GM12878 (cell line): Measurements from ENCODE around the gene IL31. TPM values are rescaled to one million over a fixed set of nuclear protein-coding genes. Genes with fewer than 3 reads are reported as not detected.

ENCODE experiments used
- ATAC-seq: fragments of 200-7000 bp; cut with Tn5 transposase; 3 replicates; pipeline ENCODE4 v1.9.1; 2020; ENCODE audit warnings: mild to moderate bottlenecking, moderate library complexity
- BruUV-seq: library from RNA; stranded (reverse); fragments of 400-500 nt; replicated peaks from 2 replicates; lab custom pipeline; 2021; lab: Mats Ljungman, UMichigan
- CTCF ChIA-PET: fragments of 300-600 bp; sonication (Branson Sonifier 250); formaldehyde crosslinking; extraction: SDS; loops from one replicate; lab custom pipeline; 2021; ENCODE audit warnings: inconsistent platforms; lab: Yijun Ruan, JAX
- POLR2A ChIA-PET: fragments of 350-600 bp; formaldehyde crosslinking; extraction: SDS; loops from one replicate; lab custom pipeline; 2021; ENCODE audit warnings: inconsistent platforms; lab: Charles Lee
- RAD21 ChIA-PET: fragments of 300-600 bp; sonication (Branson Sonifier 250); formaldehyde crosslinking; loops from one replicate; lab custom pipeline; 2023; ENCODE audit warnings: antibody characterized with exemption; ENCODE audit not compliant: unreplicated experiment; lab: Charles Lee
- SMC1A ChIA-PET: fragments of 300-600 bp; sonication (Branson Sonifier 250); formaldehyde crosslinking; loops from one replicate; lab custom pipeline; 2023; ENCODE audit not compliant: unreplicated experiment, uncharacterized antibody; lab: Charles Lee
- DNase-seq: peaks from one replicate; pipeline ENCODE4 v3.0.0-alpha.2; 2011; ENCODE audit warnings: low read depth, low spot score
- FAIRE-seq: peaks from 3 replicates; lab custom pipeline; 2011; peaks lifted over from hg19 to GRCh38; lab: Jason Lieb, UNC
- H2AFZ ChIP-seq: 2 replicates; pipeline ENCODE4 v1.6.0; 2011; ENCODE audit warnings: low read depth, low read length, control low read depth; ENCODE audit not compliant: control insufficient read depth
- H3K27ac ChIP-seq: 2 replicates; pipeline ENCODE4 v1.5.1; 2011; ENCODE audit warnings: control low read depth; ENCODE audit not compliant: control insufficient read depth, insufficient read depth
- H3K27me3 ChIP-seq, 2 experiments: replicated peaks in 1 of 2; 2 replicates each; pipeline versions ENCODE4 v1.6.0 to v1.6.1; 2011; ENCODE audit warnings: low read length in 1 of 2; ENCODE audit not compliant: control insufficient read depth in 2 of 2, insufficient read depth in 2 of 2
- H3K36me3 ChIP-seq, 2 experiments: 2 replicates each; pipeline ENCODE4 v1.5.1; 2011; ENCODE audit warnings: low read length in 1 of 2; ENCODE audit not compliant: control insufficient read depth in 2 of 2, insufficient read depth in 2 of 2
- H3K4me1 ChIP-seq: 2 replicates; pipeline ENCODE4 v1.6.1; 2011; ENCODE audit warnings: mild to moderate bottlenecking, low read length, moderate library complexity, mixed read lengths; ENCODE audit not compliant: control insufficient read depth, insufficient read depth
- H3K4me2 ChIP-seq: 2 replicates; pipeline ENCODE4 v1.6.0; 2011; ENCODE audit warnings: control low read depth; ENCODE audit not compliant: control insufficient read depth, insufficient read depth
- H3K4me3 ChIP-seq: fragments of 200-600 bp; sonication (generic); 2 replicates; pipeline ENCODE4 v1.5.1; 2016
- H3K79me2 ChIP-seq: 2 replicates; pipeline ENCODE4 v1.6.0; 2011; ENCODE audit warnings: low read length; ENCODE audit not compliant: control insufficient read depth, insufficient read depth
- H3K9ac ChIP-seq: 2 replicates; pipeline ENCODE4 v1.8.0; 2011; ENCODE audit warnings: low read length, control low read depth, mixed read lengths; ENCODE audit not compliant: control insufficient read depth, insufficient read depth
- H3K9me3 ChIP-seq: replicated peaks from 3 replicates; pipeline ENCODE4 v1.5.1; 2011; ENCODE audit warnings: mild to moderate bottlenecking, low read length; ENCODE audit not compliant: control insufficient read depth, insufficient read depth
- H4K20me1 ChIP-seq: 2 replicates; pipeline ENCODE4 v1.6.0; 2011; ENCODE audit not compliant: control insufficient read depth, insufficient read depth
- CREM ChIP-seq: IDR thresholded peaks from 2 replicates; pipeline ENCODE4 v1.6.1; 2014; ENCODE audit warnings: antibody characterized with exemption, low read depth
- GATAD2B ChIP-seq: fragments of 450-650 bp; conservative IDR thresholded peaks from 2 replicates; pipeline ENCODE4 v1.6.1; 2017; ENCODE audit warnings: low read depth, mild to moderate bottlenecking, moderate library complexity
- NR2C1 ChIP-seq: fragments of 450-650 bp; IDR thresholded peaks from 2 replicates; pipeline ENCODE4 v1.6.1; 2017; ENCODE audit warnings: antibody characterized with exemption, mild to moderate bottlenecking, moderate library complexity
- WGBS: methylation state at CpG from one replicate; pipeline ENCODE4 v1.1.6; 2016; ENCODE audit warnings: low lambda C conversion rate; ENCODE audit not compliant: insufficient replicate concordance, insufficient coverage; ENCODE audit errors: missing lambda C conversion rate; 5-methylcytosine and 5-hydroxymethylcytosine counted together
- in situ Hi-C: fragments of 300-500 bp; cut with MboI; formaldehyde crosslinking; loops from 9 replicates; pipeline ENCODE4 v1.14.3; 2018; ENCODE audit warnings: mixed read lengths
- intact Hi-C: fragments of 100-400 bp; cut with micrococcal nuclease; formaldehyde crosslinking; loops from one replicate; pipeline ENCODE4 v1.14.2; 2022; ENCODE audit not compliant: unreplicated experiment
- polyA plus RNA-seq, 11 experiments: library from polyadenylated mRNA; depleted of rRNA in 4 of 11; unstranded in 6 of 11; stranded (reverse) in 5 of 11; fragments of >200 nt; fragmentation: Nextera tagmentation in 4 of 11; fragmentation: Illumina TruSeq in 1 of 11; extraction: Ambion mirVana in 4 of 11; extraction: Trizol in 1 of 11; gene quantifications; 1 replicate in 1 of 11; 2 replicates in 10 of 11; pipeline versions ENCODE4 v1.2.1 to v1.2.3, GENCODE V29; 2011 to 2016; ENCODE audit warnings: inconsistent platforms in 2 of 11, missing spikeins in 2 of 11, low read depth in 1 of 11
- total RNA-seq, 4 experiments: library from RNA; depleted of rRNA in 3 of 4; stranded (reverse); fragments of >200 nt in 3 of 4; fragmentation: Illumina TruSeq in 1 of 4; extraction: Trizol in 1 of 4; gene quantifications; 2 replicates each; pipeline versions ENCODE4 v1.2.1 to v1.2.3, GENCODE V29; 2013 to 2021
- TF ChIP-seq, protein P1 (sequence below): fragments of 450-650 bp; IDR thresholded peaks from 2 replicates; pipeline ENCODE4 v1.6.1; 2017; ENCODE audit warnings: mild to moderate bottlenecking, low read depth, inconsistent platforms; ENCODE audit not compliant: poor library complexity, severe bottlenecking
- TF ChIP-seq, protein P2 (sequence below): fragments of 150-350 bp; IDR thresholded peaks from 2 replicates; pipeline ENCODE4 v1.6.1; 2014; ENCODE audit warnings: mild to moderate bottlenecking, low read depth, low read length
- TF ChIP-seq, protein P3 (sequence below): IDR thresholded peaks from 2 replicates; pipeline ENCODE4 v1.6.1; 2012; ENCODE audit warnings: improper control_type of control experiment, low read depth, low read length; ENCODE audit not compliant: insufficient replicate concordance
- TF ChIP-seq, protein P4 (sequence below): fragments of 450-650 bp; IDR thresholded peaks from 2 replicates; pipeline ENCODE4 v1.6.1; 2018; ENCODE audit warnings: borderline replicate concordance, mild to moderate bottlenecking; ENCODE audit not compliant: partially characterized antibody

IL31 gene
- total and polyA plus RNA-seq, 10 of the 15 experiments (the other 5 are each of a cell fraction or from before 2014, with no cell fraction given) = not detected

DNA sequence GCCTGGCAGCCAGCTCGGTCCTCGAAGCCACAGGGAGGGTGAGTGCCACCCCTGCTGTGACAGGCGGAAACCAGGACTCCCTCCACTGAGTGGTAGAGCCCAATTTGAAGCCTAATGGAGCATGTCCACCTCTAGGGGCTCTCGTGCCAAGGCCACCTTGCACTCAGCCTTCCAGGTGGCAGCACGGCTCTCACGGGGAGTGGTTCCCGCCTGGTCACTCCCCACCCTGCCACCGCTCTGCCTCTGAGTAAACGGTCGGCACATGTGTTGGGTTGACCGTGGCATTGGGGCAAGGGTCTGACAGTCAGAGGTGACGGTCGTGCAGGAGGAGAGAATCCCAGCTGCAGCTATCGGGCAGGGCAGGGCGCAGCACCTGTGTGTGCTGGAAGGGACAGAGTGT, 34.8 kb downstream of the IL31 start:
- SMC1A ChIA-PET = no interaction called here
- ATAC-seq = no peak
- peaks cover 0 to 2% of the 10 kb centered on the region in 2 experiments; a peak in 1 of 4 replicates for H3K36me3 ChIP-seq
- DNase-seq = no peak
- H3K9me3 ChIP-seq = no peaks in the 10 kb centered on the region
- no TSS peak for BruUV-seq
- no peaks in the 10 kb centered on the region for H3K27me3 ChIP-seq
- no peaks in the 10 kb centered on the region for H3K4me1 ChIP-seq
- H3K27ac ChIP-seq = no peak overlapping the region
- RAD21 ChIA-PET = no interaction called here
- 73% methylated on average over 15 of the region's 15 CpGs for WGBS
- in situ Hi-C loops = no loop called here
- intact Hi-C loops = no loop called here
- no peak for FAIRE-seq
- no peak overlapping the region for H3K9ac ChIP-seq
- H4K20me1 ChIP-seq = no peaks in the 10 kb centered on the region
- H3K79me2 ChIP-seq = no peaks in the 10 kb centered on the region
- H3K4me3 ChIP-seq = no peak overlapping the region
- POLR2A ChIA-PET = no interaction called here
- CTCF ChIA-PET = interaction anchor here (0.9 kb wide), 1 partner anchor 15 kb away, joined by 3 read pairs; no protein-coding TSS in a partner anchor
- H3K4me2 ChIP-seq = no peak overlapping the region
- no peak overlapping the region for H2AFZ ChIP-seq
- TF ChIP-seq, protein P1, sequence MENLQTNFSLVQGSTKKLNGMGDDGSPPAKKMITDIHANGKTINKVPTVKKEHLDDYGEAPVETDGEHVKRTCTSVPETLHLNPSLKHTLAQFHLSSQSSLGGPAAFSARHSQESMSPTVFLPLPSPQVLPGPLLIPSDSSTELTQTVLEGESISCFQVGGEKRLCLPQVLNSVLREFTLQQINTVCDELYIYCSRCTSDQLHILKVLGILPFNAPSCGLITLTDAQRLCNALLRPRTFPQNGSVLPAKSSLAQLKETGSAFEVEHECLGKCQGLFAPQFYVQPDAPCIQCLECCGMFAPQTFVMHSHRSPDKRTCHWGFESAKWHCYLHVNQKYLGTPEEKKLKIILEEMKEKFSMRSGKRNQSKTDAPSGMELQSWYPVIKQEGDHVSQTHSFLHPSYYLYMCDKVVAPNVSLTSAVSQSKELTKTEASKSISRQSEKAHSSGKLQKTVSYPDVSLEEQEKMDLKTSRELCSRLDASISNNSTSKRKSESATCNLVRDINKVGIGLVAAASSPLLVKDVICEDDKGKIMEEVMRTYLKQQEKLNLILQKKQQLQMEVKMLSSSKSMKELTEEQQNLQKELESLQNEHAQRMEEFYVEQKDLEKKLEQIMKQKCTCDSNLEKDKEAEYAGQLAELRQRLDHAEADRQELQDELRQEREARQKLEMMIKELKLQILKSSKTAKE = no peak
- TF ChIP-seq, protein P2, sequence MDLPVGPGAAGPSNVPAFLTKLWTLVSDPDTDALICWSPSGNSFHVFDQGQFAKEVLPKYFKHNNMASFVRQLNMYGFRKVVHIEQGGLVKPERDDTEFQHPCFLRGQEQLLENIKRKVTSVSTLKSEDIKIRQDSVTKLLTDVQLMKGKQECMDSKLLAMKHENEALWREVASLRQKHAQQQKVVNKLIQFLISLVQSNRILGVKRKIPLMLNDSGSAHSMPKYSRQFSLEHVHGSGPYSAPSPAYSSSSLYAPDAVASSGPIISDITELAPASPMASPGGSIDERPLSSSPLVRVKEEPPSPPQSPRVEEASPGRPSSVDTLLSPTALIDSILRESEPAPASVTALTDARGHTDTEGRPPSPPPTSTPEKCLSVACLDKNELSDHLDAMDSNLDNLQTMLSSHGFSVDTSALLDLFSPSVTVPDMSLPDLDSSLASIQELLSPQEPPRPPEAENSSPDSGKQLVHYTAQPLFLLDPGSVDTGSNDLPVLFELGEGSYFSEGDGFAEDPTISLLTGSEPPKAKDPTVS = no peak
- TF ChIP-seq CREM = no peak
- no peak for TF ChIP-seq GATAD2B
- no peak for TF ChIP-seq NR2C1
- TF ChIP-seq, protein P3, sequence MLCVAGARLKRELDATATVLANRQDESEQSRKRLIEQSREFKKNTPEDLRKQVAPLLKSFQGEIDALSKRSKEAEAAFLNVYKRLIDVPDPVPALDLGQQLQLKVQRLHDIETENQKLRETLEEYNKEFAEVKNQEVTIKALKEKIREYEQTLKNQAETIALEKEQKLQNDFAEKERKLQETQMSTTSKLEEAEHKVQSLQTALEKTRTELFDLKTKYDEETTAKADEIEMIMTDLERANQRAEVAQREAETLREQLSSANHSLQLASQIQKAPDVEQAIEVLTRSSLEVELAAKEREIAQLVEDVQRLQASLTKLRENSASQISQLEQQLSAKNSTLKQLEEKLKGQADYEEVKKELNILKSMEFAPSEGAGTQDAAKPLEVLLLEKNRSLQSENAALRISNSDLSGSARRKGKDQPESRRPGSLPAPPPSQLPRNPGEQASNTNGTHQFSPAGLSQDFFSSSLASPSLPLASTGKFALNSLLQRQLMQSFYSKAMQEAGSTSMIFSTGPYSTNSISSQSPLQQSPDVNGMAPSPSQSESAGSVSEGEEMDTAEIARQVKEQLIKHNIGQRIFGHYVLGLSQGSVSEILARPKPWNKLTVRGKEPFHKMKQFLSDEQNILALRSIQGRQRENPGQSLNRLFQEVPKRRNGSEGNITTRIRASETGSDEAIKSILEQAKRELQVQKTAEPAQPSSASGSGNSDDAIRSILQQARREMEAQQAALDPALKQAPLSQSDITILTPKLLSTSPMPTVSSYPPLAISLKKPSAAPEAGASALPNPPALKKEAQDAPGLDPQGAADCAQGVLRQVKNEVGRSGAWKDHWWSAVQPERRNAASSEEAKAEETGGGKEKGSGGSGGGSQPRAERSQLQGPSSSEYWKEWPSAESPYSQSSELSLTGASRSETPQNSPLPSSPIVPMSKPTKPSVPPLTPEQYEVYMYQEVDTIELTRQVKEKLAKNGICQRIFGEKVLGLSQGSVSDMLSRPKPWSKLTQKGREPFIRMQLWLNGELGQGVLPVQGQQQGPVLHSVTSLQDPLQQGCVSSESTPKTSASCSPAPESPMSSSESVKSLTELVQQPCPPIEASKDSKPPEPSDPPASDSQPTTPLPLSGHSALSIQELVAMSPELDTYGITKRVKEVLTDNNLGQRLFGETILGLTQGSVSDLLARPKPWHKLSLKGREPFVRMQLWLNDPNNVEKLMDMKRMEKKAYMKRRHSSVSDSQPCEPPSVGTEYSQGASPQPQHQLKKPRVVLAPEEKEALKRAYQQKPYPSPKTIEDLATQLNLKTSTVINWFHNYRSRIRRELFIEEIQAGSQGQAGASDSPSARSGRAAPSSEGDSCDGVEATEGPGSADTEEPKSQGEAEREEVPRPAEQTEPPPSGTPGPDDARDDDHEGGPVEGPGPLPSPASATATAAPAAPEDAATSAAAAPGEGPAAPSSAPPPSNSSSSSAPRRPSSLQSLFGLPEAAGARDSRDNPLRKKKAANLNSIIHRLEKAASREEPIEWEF = no peak
- TF ChIP-seq, protein P4, sequence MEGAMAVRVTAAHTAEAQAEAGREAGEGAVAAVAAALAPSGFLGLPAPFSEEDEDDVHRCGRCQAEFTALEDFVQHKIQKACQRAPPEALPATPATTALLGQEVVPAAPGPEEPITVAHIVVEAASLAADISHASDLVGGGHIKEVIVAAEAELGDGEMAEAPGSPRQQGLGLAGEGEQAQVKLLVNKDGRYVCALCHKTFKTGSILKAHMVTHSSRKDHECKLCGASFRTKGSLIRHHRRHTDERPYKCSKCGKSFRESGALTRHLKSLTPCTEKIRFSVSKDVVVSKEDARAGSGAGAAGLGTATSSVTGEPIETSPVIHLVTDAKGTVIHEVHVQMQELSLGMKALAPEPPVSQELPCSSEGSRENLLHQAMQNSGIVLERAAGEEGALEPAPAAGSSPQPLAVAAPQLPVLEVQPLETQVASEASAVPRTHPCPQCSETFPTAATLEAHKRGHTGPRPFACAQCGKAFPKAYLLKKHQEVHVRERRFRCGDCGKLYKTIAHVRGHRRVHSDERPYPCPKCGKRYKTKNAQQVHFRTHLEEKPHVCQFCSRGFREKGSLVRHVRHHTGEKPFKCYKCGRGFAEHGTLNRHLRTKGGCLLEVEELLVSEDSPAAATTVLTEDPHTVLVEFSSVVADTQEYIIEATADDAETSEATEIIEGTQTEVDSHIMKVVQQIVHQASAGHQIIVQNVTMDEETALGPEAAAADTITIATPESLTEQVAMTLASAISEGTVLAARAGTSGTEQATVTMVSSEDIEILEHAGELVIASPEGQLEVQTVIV = no peak
